Measurements from ENCODE around the gene PTPRK. TPM values are rescaled to one million over a fixed set of nuclear protein-coding genes. Genes with fewer than 3 reads are reported as not detected.

PTPRK gene
- total and polyA plus RNA-seq, 9 of the 15 experiments (the other 6 are each of a cell fraction or from before 2014, with no cell fraction given), result 0.04 to 0.51 TPM; not detected in 7

GRCh38 chr6:128455959-128456358 is 64.4 kb downstream of the PTPRK start (continued):
- TF ChIP-seq TFE3 (CRISPR knock-in tag; IDR thresholded peaks at IDR 0.05) (no peak), CHD1 (IDR thresholded peaks at IDR 0.05; ENCODE audit: low read length) (no peak), MIER1 (IDR thresholded peaks at IDR 0.05; ENCODE audit: low read depth) (no peak), ZNF274 (IDR thresholded peaks at IDR 0.05; ENCODE audit: borderline replicate concordance, low read depth, low read length) (no peak)

- ATAC-seq, result no peak
- no TSS peak for BruUV-seq (replicated peaks)
- CTCF ChIA-PET (ENCODE audit: low intra/inter-chr PET ratio), result no interaction called here
- TF ChIP-seq TFAM (CRISPR knock-in tag; conservative IDR thresholded peaks at IDR 0.05) (no peak), ZMIZ1 (IDR thresholded peaks at IDR 0.05; ENCODE audit: low read depth in 2 of 2, low read length in 2 of 2) (no peak), NCOA2 (IDR thresholded peaks at IDR 0.05; ENCODE audit: partially characterized antibody in 2 of 2) (no peak), PTRF (tag; IDR thresholded peaks at IDR 0.05) (no peak), ZNF277 (CRISPR knock-in tag; IDR thresholded peaks at IDR 0.05; ENCODE audit: borderline replicate concordance) (no peak), MBD2 (IDR thresholded peaks at IDR 0.05; ENCODE audit: borderline replicate concordance, low read depth) (no peak), MEF2A (IDR thresholded peaks at IDR 0.05; ENCODE audit: control insufficient read depth, low read depth, low read length) (no peak), ZNF140 (CRISPR knock-in tag; IDR thresholded peaks at IDR 0.05) (no peak), IFI16 (CRISPR knock-in tag; IDR thresholded peaks at IDR 0.05) (no peak), ASH1L (IDR thresholded peaks at IDR 0.05; ENCODE audit: borderline replicate concordance, low read depth, partially characterized antibody) (no peak), ETS2 (tag; IDR thresholded peaks at IDR 0.05; ENCODE audit: borderline replicate concordance, poor library complexity, severe bottlenecking) (no peak)
Measured at GRCh38 chr6:128452713-128453112, 67.7 kb downstream of the PTPRK start.

More at GRCh38 chr6:128452713-128453112, 67.7 kb downstream of the PTPRK start:
- H3K27me3 ChIP-seq (ENCODE audit: control insufficient read depth in 2 of 2, insufficient read depth in 2 of 2, low read length in 2 of 2), result no peaks in the 10 kb centered on the region
- intact Hi-C loops (cut with micrococcal nuclease) (no loop called here), in situ Hi-C loops (cut with MboI) (no loop called here)
- H3K4me2 ChIP-seq (ENCODE audit: insufficient read depth, low read length), result no peak overlapping the region
- no peak for FAIRE-seq
- no peaks in the 10 kb centered on the region for H3K36me3 ChIP-seq (ENCODE audit: control insufficient read depth, insufficient read depth, low read length)
- H4K20me1 ChIP-seq (replicated peaks; ENCODE audit: control insufficient read depth, insufficient read depth, low read length), result no peaks in the 10 kb centered on the region
- no peak for DNase-seq (ENCODE audit: extremely low read depth in 1 of 4, low spot score in 3 of 4)
- no peak overlapping the region for H2AFZ ChIP-seq (ENCODE audit: low read depth, low read length)
- no peak overlapping the region for H3K27ac ChIP-seq (ENCODE audit: extremely low read depth, low read depth, low read length)
- POLR2A ChIA-PET, result no interaction called here
- H3K9me3 ChIP-seq (replicated peaks; ENCODE audit: control insufficient read depth, insufficient read depth, low read depth, low read length), result no peaks in the 10 kb centered on the region
- H3K79me2 ChIP-seq (ENCODE audit: control insufficient read depth, insufficient read depth, low read length), result no peaks in the 10 kb centered on the region
- H3K4me1 ChIP-seq (replicated peaks in 1 of 2; ENCODE audit: control insufficient read depth in 2 of 2, insufficient read depth in 2 of 2, low read length in 2 of 2), result no peaks in the 10 kb centered on the region
- H3K4me3 ChIP-seq, result no peak overlapping the region
- no peak overlapping the region for H3K9ac ChIP-seq (ENCODE audit: insufficient read depth in 1 of 2, low read depth in 2 of 2, low read length in 2 of 2)
- no peaks in the 10 kb centered on the region for H3K9me1 ChIP-seq (ENCODE audit: control insufficient read depth, insufficient read depth, low read length)
- WGBS (ENCODE audit: insufficient coverage, low coverage, missing lambda C conversion rate), result 0% methylated on average over 2 of the region's 2 CpGs

Measured in K562 (cell line).